HEK293 (cell line): ENCODE results near the gene DCAKD.

Experiments used
- CTCF ChIA-PET: fragments of 350-600 bp; formaldehyde crosslinking; extraction: SDS; loops from one replicate; lab custom pipeline; 2021; ENCODE audit warnings: antibody characterized with exemption; lab: Yijun Ruan, JAX
- POLR2A ChIA-PET: fragments of 300-600 bp; formaldehyde crosslinking; extraction: SDS; loops from one replicate; lab custom pipeline; 2020; ENCODE audit warnings: antibody characterized with exemption, inconsistent platforms; lab: Yijun Ruan, JAX
- H3K27ac ChIP-seq: fragments of 200-500 bp; sonication (Bioruptor generic); 2 replicates; pipeline ENCODE4 v1.5.1; 2014; ENCODE audit warnings: low read depth, low read length, control low read depth, inconsistent platforms; ENCODE audit errors: extremely low read depth
- H3K36me3 ChIP-seq, 2 experiments: fragments of 200-500 bp in 1 of 2; sonication (Bioruptor generic) in 1 of 2; 1 replicate in 1 of 2; 2 replicates in 1 of 2; pipeline ENCODE4 v1.5.1; 2014 to 2017; ENCODE audit warnings: inconsistent platforms in 2 of 2, low read length in 2 of 2; ENCODE audit not compliant: control insufficient read depth in 2 of 2, insufficient read depth in 1 of 2
- H3K4me1 ChIP-seq: fragments of 200-500 bp; sonication (Bioruptor generic); 2 replicates; pipeline ENCODE4 v1.5.1; 2014; ENCODE audit warnings: mild to moderate bottlenecking, low read length, inconsistent platforms; ENCODE audit not compliant: control insufficient read depth, insufficient read depth
- H3K4me3 ChIP-seq: 2 replicates; pipeline ENCODE4 v1.5.1; 2011; ENCODE audit warnings: low read depth, mild to moderate bottlenecking, control low read depth, low read length, moderate library complexity
- H3K9me3 ChIP-seq: fragments of 200-500 bp; sonication (Bioruptor generic); 2 replicates; pipeline ENCODE4 v1.5.1; 2014; ENCODE audit warnings: low read depth, low read length, inconsistent platforms; ENCODE audit not compliant: control insufficient read depth, insufficient read depth
- FEZF1 ChIP-seq: fragments of 450-650 bp; formaldehyde crosslinking; IDR thresholded peaks from 2 replicates; pipeline ENCODE4 v1.5.1; 2016; ENCODE audit warnings: missing biosample characterization, missing genetic modification characterization
- GLIS1 ChIP-seq: fragments of 450-650 bp; formaldehyde crosslinking; IDR thresholded peaks from 2 replicates; pipeline ENCODE4 v1.5.1; 2016; ENCODE audit warnings: missing biosample characterization, missing genetic modification characterization
- KLF9 ChIP-seq: fragments of 450-650 bp; formaldehyde crosslinking; IDR thresholded peaks from 2 replicates; pipeline ENCODE4 v1.5.1; 2016; ENCODE audit warnings: missing biosample characterization, missing genetic modification characterization, low read depth
- TCF7L2 ChIP-seq: IDR thresholded peaks from 2 replicates; pipeline ENCODE4 v1.6.1; 2011; ENCODE audit warnings: low read depth, mild to moderate bottlenecking, inconsistent platforms, low read length, moderate library complexity, borderline replicate concordance
- ZIC2 ChIP-seq: fragments of 450-650 bp; formaldehyde crosslinking; IDR thresholded peaks from 2 replicates; pipeline ENCODE4 v1.5.1; 2016; ENCODE audit warnings: missing biosample characterization, missing genetic modification characterization
- ZNF19 ChIP-seq: fragments of 450-650 bp; formaldehyde crosslinking; IDR thresholded peaks from 2 replicates; pipeline ENCODE4; 2016; ENCODE audit warnings: missing biosample characterization, missing genetic modification characterization, low read depth
- ZNF202 ChIP-seq: fragments of 450-650 bp; formaldehyde crosslinking; IDR thresholded peaks from 2 replicates; pipeline ENCODE4 v1.5.1; 2016; ENCODE audit warnings: missing biosample characterization, missing genetic modification characterization, borderline replicate concordance
- ZNF214 ChIP-seq: fragments of 450-650 bp; formaldehyde crosslinking; IDR thresholded peaks from 2 replicates; pipeline ENCODE4 v1.5.1; 2017; ENCODE audit warnings: missing biosample characterization, mild to moderate bottlenecking, missing genetic modification characterization, borderline replicate concordance
- ZNF239 ChIP-seq: fragments of 450-650 bp; formaldehyde crosslinking; IDR thresholded peaks from 2 replicates; pipeline ENCODE4 v1.5.1; 2016; ENCODE audit warnings: missing biosample characterization, missing genetic modification characterization
- ZNF248 ChIP-seq: fragments of 450-650 bp; formaldehyde crosslinking; IDR thresholded peaks from 2 replicates; pipeline ENCODE4 v1.5.1; 2017; ENCODE audit warnings: missing biosample characterization, missing genetic modification characterization
- ZNF274 ChIP-seq, 2 experiments: fragments of 200-500 bp in 1 of 2; fragments of 450-650 bp in 1 of 2; sonication (Bioruptor generic) in 1 of 2; formaldehyde crosslinking in 1 of 2; IDR thresholded peaks; 2 replicates each; pipeline versions ENCODE4 v1.5.1 to v1.6.1; 2014 to 2016; ENCODE audit warnings: borderline replicate concordance in 1 of 2, inconsistent platforms in 1 of 2, low read length in 1 of 2, missing biosample characterization in 1 of 2, missing genetic modification characterization in 1 of 2
- ZNF391 ChIP-seq: fragments of 450-650 bp; formaldehyde crosslinking; IDR thresholded peaks from 2 replicates; pipeline ENCODE4 v1.5.1; 2016; ENCODE audit warnings: low read depth, missing biosample characterization, missing genetic modification characterization, borderline replicate concordance
- ZNF621 ChIP-seq: fragments of 450-650 bp; formaldehyde crosslinking; IDR thresholded peaks from 2 replicates; pipeline ENCODE4 v1.5.1; 2017; ENCODE audit warnings: missing biosample characterization, missing genetic modification characterization
- ZNF660 ChIP-seq: fragments of 450-650 bp; IDR thresholded peaks from 2 replicates; pipeline ENCODE4 v1.5.1; 2018; ENCODE audit warnings: missing biosample characterization, mild to moderate bottlenecking, missing genetic modification characterization
- ZNF768 ChIP-seq: fragments of 450-650 bp; formaldehyde crosslinking; IDR thresholded peaks from 2 replicates; pipeline ENCODE4 v1.5.1; 2018; ENCODE audit warnings: missing biosample characterization, mild to moderate bottlenecking, missing genetic modification characterization
- TF ChIP-seq, protein P1 (sequence below): fragments of 450-650 bp; formaldehyde crosslinking; IDR thresholded peaks from 2 replicates; pipeline ENCODE4 v1.5.1; 2017; ENCODE audit warnings: missing biosample characterization, mild to moderate bottlenecking, missing genetic modification characterization, moderate library complexity
- TF ChIP-seq, protein P2 (sequence below): fragments of 450-650 bp; IDR thresholded peaks from 2 replicates; pipeline ENCODE4 v1.5.1; 2018; ENCODE audit warnings: missing biosample characterization, mild to moderate bottlenecking, missing genetic modification characterization
- TF ChIP-seq, protein P3 (sequence below): fragments of 450-650 bp; formaldehyde crosslinking; IDR thresholded peaks from 2 replicates; pipeline ENCODE4 v1.5.1; 2016; ENCODE audit warnings: missing biosample characterization, missing genetic modification characterization

The DCAKD gene

DNA sequence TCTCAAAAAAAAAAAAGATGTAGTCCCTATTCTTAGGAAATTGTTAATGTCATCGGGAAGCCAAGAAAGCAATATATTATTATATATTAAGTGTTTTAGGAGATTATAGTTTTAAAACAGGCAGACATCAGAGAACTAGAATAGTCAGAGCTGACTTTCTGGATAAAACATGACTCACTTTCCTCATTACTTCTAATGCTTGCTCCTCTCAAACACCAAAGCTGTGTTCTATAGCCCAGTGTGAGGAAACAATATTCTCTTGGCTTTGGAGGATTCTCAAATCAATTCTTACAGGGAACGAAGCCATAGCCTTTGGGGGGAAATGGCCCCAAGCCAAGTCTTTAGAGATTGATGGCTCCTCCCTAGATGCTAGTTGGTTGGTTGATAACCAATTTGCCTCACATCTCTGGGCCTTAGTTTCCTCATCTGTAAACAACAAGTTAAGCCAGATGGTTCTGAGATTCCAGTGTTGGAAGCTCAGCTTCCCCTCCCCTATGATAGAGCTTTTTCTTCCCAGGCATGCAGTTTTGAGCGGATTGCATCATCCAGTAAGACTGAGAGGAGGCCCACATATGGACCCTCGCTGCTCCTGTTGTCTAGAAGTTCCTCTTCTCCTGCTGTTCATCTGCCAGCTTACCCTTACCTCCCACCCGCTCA is 22.1 kb upstream of the DCAKD start (continued):
- TF ChIP-seq, protein P1, sequence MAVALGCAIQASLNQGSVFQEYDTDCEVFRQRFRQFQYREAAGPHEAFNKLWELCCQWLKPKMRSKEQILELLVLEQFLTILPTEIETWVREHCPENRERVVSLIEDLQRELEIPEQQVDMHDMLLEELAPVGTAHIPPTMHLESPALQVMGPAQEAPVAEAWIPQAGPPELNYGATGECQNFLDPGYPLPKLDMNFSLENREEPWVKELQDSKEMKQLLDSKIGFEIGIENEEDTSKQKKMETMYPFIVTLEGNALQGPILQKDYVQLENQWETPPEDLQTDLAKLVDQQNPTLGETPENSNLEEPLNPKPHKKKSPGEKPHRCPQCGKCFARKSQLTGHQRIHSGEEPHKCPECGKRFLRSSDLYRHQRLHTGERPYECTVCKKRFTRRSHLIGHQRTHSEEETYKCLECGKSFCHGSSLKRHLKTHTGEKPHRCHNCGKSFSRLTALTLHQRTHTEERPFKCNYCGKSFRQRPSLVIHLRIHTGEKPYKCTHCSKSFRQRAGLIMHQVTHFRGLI (tag by site-specific recombination): no peak
- TF ChIP-seq, protein P2, sequence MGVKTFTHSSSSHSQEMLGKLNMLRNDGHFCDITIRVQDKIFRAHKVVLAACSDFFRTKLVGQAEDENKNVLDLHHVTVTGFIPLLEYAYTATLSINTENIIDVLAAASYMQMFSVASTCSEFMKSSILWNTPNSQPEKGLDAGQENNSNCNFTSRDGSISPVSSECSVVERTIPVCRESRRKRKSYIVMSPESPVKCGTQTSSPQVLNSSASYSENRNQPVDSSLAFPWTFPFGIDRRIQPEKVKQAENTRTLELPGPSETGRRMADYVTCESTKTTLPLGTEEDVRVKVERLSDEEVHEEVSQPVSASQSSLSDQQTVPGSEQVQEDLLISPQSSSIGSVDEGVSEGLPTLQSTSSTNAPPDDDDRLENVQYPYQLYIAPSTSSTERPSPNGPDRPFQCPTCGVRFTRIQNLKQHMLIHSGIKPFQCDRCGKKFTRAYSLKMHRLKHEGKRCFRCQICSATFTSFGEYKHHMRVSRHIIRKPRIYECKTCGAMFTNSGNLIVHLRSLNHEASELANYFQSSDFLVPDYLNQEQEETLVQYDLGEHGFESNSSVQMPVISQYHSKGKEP (tag by site-specific recombination): no peak

DNA sequence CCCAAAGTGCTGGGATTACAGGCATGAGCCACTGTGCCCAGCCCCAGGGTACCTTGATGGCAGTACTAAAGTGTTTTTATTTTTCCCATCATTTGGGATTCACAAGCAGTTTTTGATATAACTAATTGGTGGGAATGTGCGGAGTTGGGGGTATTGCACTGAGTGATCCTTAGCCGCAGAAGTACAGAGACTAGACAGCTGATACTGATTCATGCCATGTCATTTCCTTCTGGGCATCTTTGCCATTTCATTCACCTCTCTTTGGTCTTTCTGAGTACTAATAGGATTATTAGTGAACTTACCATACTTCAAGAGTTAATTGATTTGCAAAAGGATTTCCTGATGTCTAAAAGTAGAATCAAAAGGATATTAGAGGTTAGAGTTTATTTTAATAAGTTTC is 19.4 kb upstream of the DCAKD start:
- CTCF ChIA-PET: interaction anchor here (1.1 kb wide), 1 partner anchor 29 kb away, joined by 5 read pairs; no protein-coding TSS in a partner anchor
- peaks cover 34 to 45% of the 10 kb centered on the region in 2 experiments; a peak in 2 of 3 replicates for H3K36me3 ChIP-seq

DNA sequence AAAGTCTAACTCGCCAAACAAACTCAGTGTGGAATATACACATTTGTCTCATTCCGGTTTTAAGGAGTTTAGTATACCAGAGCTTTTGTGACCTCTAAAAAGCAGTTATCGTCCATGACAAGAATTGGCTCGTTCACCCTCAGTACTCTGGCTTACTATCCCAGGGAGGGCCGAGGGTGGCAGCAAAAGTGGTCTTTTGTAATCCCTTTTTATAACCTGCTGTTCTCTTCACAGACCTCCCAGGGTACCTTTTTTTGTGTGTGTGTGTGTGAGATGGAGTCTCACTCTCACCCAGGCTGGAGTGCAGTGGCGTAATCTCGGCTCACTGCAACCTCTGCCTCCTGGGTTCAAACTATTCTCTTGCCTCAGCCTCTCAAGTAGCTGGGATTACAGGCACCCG is 18.6 kb upstream of the DCAKD start:
- no peaks in the 10 kb centered on the region for H3K9me3 ChIP-seq
- H3K4me1 ChIP-seq: peaks cover 18% of the 10 kb centered on the region
- peaks cover 33 to 44% of the 10 kb centered on the region in 2 experiments; a peak in 2 of 3 replicates for H3K36me3 ChIP-seq
- no peak overlapping the region for H3K27ac ChIP-seq
- CTCF ChIA-PET: interaction anchor here (0.6 to 2.6 kb wide), 7 partner anchors 9 to 247 kb away, joined by 3 to 7 read pairs (median 5); no protein-coding TSS in a partner anchor
- POLR2A ChIA-PET: interaction anchor here (1.0 kb wide), 1 partner anchor 9 kb away, joined by 5 read pairs; the partner anchor contains the start of gene NMT1
- TF ChIP-seq ZIC2 (tag by site-specific recombination) (peak; percentile 59), GLIS1 (tag by site-specific recombination) (peak; percentile 73), ZNF19 (no peak), FEZF1 (tag by site-specific recombination) (peak; percentile 76)
- H3K4me3 ChIP-seq: no peak overlapping the region

More for the DNA sequence above, 19.4 kb upstream of the DCAKD start:
- no peak for TF ChIP-seq ZNF391 (tag by site-specific recombination)
- TF ChIP-seq ZNF202 (tag by site-specific recombination): no peak
- no peak for TF ChIP-seq ZNF239 (tag by site-specific recombination)
- no peak for TF ChIP-seq ZNF214
- no peak for TF ChIP-seq ZNF660 (tag by site-specific recombination)
- no peak for TF ChIP-seq ZNF768 (tag by site-specific recombination)
- TF ChIP-seq TCF7L2: no peak
- no peak for TF ChIP-seq ZNF274 (IDR thresholded peaks at IDR 0.05; ENCODE audit: low read length)
- no peak for TF ChIP-seq ZNF274 (tag by site-specific recombination; IDR thresholded peaks at IDR 0.05; ENCODE audit: borderline replicate concordance)
- TF ChIP-seq KLF9 (tag by site-specific recombination): no peak
- no peak for TF ChIP-seq ZNF621
- TF ChIP-seq ZNF248 (tag by site-specific recombination): no peak
- TF ChIP-seq, protein P3, sequence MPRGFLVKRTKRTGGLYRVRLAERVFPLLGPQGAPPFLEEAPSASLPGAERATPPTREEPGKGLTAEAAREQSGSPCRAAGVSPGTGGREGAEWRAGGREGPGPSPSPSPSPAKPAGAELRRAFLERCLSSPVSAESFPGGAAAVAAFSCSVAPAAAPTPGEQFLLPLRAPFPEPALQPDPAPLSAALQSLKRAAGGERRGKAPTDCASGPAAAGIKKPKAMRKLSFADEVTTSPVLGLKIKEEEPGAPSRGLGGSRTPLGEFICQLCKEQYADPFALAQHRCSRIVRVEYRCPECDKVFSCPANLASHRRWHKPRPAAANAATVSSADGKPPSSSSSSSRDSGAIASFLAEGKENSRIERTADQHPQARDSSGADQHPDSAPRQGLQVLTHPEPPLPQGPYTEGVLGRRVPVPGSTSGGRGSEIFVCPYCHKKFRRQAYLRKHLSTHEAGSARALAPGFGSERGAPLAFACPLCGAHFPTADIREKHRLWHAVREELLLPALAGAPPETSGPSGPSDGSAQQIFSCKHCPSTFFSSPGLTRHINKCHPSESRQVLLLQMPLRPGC (tag by site-specific recombination): no peak
- Histone ChIP-seq H3K9me3 (no peaks in the 10 kb centered on the region), H3K4me1 (peaks cover 14% of the 10 kb centered on the region), H3K4me3 (no peak overlapping the region), H3K27ac (no peak overlapping the region)
- POLR2A ChIA-PET: interaction anchor here (1.0 to 1.8 kb wide), 2 partner anchors 9 to 10 kb away, joined by 5 to 10 read pairs; partner anchors contain the start of gene NMT1
